ENCODE results near the gene AKAP17A. TPM values are rescaled to one million over a fixed set of nuclear protein-coding genes. Genes with fewer than 3 reads are reported as not detected.
"Not testable (repeated sequence)": the region's sequence is repeated elsewhere in the genome, so short reads cannot be mapped to it uniquely, and the experiment has no call there.

The AKAP17A gene
- total and polyA plus RNA-seq, 2 of the 13 experiments (the other 11 are each of a cell fraction or from before 2014, with no cell fraction given): 20.5 to 26.5 TPM

DNA sequence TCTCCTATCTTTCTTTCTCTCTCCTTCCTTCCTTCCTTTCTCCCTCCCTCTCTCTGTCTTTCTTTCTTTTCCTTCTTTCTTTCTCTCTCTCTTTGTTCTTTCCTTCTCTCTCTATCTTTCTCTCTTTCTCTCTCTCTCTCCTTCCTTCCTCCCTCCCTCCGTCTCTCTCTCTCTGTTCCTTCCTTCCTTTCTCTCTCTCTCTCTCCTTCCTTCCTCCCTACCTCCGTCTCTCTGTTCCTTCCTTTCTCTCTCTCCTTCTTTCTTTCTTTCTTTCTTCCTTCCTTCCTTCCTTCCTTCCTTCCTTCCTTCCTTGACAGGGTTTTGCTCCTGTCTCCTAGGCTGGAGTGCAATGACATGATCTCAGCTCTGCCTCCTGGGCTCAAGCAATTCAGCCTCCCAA lies 30.2 kb upstream of the AKAP17A start (continued):
- TF ChIP-seq, protein P1, sequence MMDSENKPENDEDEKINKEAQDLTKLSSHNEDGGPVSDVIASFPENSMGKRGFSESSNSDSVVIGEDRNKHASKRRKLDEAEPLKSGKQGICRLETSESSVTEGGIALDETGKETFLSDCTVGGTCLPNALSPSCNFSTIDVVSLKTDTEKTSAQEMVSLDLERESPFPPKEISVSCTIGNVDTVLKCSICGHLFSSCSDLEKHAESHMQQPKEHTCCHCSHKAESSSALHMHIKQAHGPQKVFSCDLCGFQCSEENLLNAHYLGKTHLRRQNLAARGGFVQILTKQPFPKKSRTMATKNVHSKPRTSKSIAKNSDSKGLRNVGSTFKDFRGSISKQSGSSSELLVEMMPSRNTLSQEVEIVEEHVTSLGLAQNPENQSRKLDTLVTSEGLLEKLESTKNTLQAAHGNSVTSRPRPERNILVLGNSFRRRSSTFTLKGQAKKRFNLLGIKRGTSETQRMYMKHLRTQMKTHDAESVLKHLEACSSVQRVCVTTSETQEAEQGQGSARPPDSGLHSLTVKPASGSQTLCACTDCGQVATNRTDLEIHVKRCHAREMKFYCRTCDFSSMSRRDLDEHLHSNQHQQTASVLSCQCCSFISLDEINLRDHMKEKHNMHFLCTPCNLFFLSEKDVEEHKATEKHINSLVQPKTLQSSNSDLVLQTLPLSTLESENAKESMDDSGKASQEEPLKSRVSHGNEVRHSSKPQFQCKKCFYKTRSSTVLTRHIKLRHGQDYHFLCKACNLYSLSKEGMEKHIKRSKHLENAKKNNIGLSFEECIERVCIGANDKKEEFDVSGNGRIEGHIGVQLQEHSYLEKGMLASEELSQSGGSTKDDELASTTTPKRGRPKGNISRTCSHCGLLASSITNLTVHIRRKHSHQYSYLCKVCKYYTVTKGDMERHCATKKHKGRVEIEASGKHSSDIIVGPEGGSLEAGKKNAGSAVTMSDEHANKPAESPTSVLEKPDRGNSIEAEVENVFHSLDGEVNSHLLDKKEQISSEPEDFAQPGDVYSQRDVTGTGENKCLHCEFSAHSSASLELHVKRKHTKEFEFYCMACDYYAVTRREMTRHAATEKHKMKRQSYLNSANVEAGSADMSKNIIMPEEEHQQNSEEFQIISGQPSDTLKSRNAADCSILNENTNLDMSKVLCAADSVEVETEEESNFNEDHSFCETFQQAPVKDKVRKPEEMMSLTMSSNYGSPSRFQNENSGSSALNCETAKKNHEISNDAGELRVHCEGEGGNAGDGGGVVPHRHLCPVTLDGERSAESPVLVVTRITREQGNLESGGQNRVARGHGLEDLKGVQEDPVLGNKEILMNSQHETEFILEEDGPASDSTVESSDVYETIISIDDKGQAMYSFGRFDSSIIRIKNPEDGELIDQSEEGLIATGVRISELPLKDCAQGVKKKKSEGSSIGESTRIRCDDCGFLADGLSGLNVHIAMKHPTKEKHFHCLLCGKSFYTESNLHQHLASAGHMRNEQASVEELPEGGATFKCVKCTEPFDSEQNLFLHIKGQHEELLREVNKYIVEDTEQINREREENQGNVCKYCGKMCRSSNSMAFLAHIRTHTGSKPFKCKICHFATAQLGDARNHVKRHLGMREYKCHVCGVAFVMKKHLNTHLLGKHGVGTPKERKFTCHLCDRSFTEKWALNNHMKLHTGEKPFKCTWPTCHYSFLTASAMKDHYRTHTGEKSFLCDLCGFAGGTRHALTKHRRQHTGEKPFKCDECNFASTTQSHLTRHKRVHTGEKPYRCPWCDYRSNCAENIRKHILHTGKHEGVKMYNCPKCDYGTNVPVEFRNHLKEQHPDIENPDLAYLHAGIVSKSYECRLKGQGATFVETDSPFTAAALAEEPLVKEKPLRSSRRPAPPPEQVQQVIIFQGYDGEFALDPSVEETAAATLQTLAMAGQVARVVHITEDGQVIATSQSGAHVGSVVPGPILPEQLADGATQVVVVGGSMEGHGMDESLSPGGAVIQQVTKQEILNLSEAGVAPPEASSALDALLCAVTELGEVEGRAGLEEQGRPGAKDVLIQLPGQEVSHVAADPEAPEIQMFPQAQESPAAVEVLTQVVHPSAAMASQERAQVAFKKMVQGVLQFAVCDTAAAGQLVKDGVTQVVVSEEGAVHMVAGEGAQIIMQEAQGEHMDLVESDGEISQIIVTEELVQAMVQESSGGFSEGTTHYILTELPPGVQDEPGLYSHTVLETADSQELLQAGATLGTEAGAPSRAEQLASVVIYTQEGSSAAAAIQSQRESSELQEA (CRISPR knock-in tag; IDR thresholded peaks at IDR 0.05; ENCODE audit: not compliant biosample characterization): no peak
- TF ChIP-seq, protein P2, sequence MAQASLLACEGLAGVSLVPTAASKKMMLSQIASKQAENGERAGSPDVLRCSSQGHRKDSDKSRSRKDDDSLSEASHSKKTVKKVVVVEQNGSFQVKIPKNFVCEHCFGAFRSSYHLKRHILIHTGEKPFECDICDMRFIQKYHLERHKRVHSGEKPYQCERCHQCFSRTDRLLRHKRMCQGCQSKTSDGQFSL (CRISPR knock-in tag; IDR thresholded peaks at IDR 0.05): no peak
- TF ChIP-seq ZSCAN9 (CRISPR knock-in tag; IDR thresholded peaks at IDR 0.05; ENCODE audit: borderline replicate concordance): no peak
- TF ChIP-seq ZNF816 (CRISPR knock-in tag; IDR thresholded peaks at IDR 0.05; ENCODE audit: borderline replicate concordance): no peak
- TF ChIP-seq, protein P3, sequence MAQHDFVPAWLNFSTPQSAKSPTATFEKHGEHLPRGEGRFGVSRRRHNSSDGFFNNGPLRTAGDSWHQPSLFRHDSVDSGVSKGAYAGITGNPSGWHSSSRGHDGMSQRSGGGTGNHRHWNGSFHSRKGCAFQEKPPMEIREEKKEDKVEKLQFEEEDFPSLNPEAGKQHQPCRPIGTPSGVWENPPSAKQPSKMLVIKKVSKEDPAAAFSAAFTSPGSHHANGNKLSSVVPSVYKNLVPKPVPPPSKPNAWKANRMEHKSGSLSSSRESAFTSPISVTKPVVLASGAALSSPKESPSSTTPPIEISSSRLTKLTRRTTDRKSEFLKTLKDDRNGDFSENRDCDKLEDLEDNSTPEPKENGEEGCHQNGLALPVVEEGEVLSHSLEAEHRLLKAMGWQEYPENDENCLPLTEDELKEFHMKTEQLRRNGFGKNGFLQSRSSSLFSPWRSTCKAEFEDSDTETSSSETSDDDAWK (CRISPR knock-in tag; IDR thresholded peaks at IDR 0.05): no peak
- TF ChIP-seq XBP1 (CRISPR knock-in tag; IDR thresholded peaks at IDR 0.05): no peak
- no peak for TF ChIP-seq ZNF564 (CRISPR knock-in tag; IDR thresholded peaks at IDR 0.05)
- TF ChIP-seq HDAC1 (CRISPR knock-in tag; IDR thresholded peaks at IDR 0.05): no peak
- TF ChIP-seq, protein P4, sequence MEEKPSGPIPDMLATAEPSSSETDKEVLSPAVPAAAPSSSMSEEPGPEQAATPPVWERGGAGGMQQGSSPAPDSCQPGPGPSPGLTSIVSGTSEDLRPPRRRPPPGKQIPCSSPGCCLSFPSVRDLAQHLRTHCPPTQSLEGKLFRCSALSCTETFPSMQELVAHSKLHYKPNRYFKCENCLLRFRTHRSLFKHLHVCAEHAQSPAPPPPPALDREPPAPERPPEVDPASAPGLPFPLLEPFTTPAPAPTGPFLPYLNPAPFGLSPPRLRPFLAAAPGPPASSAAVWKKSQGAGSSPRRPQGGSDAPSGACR (CRISPR knock-in tag; IDR thresholded peaks at IDR 0.05): no peak
- TF ChIP-seq SRSF9 (IDR thresholded peaks at IDR 0.05; ENCODE audit: borderline replicate concordance, insufficient read depth, low read depth, low read length, poor library complexity, severe bottlenecking): no peak

DNA sequence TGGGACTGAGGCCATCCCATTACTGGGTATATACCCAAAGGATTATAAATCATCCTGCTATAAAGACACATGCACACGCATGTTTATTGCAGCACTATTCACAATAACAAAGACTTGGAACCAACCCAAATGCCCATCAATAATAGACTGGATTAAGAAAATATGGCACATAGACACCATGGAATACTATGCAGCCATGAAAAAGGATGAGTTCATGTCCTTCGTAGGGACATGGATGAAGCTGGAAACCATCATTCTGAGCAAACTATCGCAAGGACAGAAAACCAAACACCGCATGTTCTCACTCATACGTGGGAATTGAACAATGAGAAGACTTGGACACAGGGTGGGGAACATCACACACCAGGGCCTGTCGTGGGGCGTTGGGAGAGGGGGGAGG lies 27.3 kb upstream of the AKAP17A start:
- BruUV-seq (replicated peaks); CTCF ChIA-PET (ENCODE audit: low intra/inter-chr PET ratio, low total read pairs): not testable (repeated sequence)
- 63% methylated on average over 7 of the region's 7 CpGs for WGBS (ENCODE audit: low lambda C conversion rate)

More for the DNA sequence above, 27.3 kb upstream of the AKAP17A start:
- DNase-seq (ENCODE audit: low spot score); FAIRE-seq; H3K4me3 ChIP-seq (replicated peaks in 1 of 3; ENCODE audit: insufficient read depth in 1 of 3, low read depth in 2 of 3, low read length in 3 of 3); H3K27me3 ChIP-seq (ENCODE audit: control insufficient read depth in 1 of 2, insufficient read depth in 2 of 2, low read length in 2 of 2); H3K4me2 ChIP-seq (ENCODE audit: low read depth, low read length); H3K27ac ChIP-seq (ENCODE audit: extremely low read length, insufficient read depth, low read length); H4K20me1 ChIP-seq (ENCODE audit: insufficient read depth, low read length); H2AFZ ChIP-seq (ENCODE audit: low read length); H3K9me3 ChIP-seq (ENCODE audit: low read length); H3K79me2 ChIP-seq (ENCODE audit: insufficient read depth, low read length); H3K36me3 ChIP-seq (replicated peaks in 1 of 2; ENCODE audit: control insufficient read depth in 1 of 2, insufficient read depth in 2 of 2, low read length in 2 of 2); ATAC-seq; intact Hi-C loops (cut with micrococcal nuclease; ENCODE audit: unreplicated experiment); in situ Hi-C loops (cut with HindIII; ENCODE audit: extremely low pct_ligation_motif_present, low pct_unique_long_range_greater_than_20kb); H3K9ac ChIP-seq (ENCODE audit: insufficient read depth, low read depth, low read length); H3K4me1 ChIP-seq (ENCODE audit: insufficient read depth, low read length); POLR2A ChIA-PET: not testable (repeated sequence)

All from HepG2 (cell line).